Measurements from ENCODE around the gene RNU6-1.

RNU6-1 gene

DNA sequence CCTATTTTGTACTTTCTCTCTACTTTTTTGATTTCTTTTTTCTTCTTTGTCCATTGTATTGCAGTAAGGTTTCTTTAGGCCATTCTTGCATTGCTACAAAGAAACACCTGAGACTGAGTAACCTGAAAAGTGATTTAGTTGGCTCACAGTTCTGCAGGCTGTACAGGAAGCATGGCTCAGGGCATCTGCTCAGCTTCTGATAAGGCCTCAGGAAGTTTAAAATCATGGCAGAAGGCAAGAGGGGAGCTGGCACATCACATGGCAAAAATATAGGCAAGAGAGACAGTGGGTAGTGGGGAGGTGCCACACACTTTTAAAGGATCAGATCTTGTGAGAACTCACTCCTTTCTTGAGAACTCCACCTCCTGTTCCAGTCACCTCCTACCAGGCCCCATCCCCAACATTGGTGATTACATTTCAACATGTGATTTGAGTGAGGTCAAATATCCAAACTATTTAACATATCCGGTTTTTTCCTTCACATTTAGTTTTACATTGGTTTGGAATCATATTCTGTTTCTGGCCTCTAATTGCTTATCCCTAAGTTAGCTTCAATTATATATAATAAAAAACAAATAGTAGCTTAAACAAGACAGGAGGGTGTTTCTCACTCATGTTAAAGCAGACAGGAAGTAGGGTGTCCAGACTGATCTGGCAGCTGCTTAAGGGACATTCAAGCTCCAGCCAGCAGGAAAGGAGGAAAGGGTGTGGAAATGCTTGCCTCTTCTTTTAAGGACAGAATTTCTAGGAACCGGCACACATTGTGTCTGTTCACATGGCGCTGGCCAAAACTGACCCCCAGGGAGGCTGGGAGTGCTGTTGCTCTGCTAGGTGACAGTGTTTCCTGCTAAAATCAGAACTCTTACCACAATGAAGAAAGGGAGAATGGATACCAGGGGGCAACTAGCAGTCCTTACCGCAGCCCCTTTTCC, 43.4 kb downstream of the RNU6-1 start:
- DNase-seq = no peak

DNA sequence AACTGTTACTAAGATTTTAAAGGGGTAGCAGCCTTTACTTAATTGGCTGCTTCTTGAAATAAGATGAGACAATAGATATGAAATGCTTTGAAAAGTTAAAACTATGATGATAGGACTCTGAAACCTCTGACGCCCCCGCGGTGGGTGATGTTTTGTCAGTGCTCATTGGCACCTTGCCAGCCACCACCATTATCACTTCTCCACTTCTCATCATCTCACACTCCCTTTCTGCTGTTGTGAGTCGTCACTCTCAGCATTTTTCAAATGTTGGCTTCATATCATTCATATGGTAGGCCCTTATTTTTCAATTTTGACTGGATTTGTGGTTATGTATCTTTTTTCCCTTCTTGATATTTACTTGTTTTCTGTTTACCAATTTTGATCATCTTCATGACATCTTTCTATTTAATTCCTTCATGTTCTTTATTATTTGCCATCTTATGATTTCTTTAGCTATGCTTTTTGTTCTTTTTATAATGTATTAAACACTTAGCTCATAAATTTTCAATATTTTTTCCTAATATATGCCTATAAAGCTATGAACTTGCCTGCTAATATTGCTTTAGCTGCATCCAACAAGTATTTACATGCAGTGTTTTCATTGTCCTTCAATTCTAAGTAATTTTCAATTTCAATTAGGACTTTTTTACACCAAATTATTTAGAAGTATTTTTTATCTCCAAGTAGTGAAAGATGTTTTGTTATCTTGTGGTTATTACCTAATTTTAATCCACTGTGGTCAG, 44.8 kb downstream of the RNU6-1 start:
- no peak for DNase-seq

DNA sequence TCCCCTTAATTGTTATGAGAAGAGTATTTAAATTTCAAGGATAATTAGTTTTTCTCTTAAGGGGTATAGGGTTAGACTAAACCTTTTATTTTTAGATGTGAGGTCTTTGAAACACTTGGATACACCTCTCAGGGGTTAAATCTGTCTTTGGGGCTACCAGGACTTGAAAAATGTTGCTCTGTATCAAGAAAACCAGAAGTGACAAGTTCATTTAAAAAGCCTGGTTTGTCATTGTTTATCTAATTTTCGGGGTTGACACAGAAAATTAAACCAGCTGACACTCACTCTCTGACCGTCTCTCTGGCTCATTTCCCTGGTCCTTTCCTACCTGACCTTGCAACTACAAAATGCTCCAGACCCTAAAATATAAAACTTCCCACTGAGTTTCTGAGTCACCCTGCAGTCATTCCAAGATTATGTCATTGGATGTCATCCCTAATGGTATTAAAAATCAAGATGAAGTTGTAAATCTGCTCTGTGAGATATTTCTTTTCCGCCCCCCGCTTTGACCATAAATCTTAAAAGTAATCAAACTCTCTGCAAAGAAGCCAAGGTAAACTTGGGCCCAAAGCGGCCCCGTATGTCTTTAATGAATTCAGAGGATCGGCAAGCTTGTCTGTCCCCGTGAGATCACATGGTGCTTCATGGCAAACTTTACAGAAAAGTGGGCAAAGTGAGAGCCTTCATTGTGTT, 47.4 kb downstream of the RNU6-1 start:
- no peak for DNase-seq

DNA sequence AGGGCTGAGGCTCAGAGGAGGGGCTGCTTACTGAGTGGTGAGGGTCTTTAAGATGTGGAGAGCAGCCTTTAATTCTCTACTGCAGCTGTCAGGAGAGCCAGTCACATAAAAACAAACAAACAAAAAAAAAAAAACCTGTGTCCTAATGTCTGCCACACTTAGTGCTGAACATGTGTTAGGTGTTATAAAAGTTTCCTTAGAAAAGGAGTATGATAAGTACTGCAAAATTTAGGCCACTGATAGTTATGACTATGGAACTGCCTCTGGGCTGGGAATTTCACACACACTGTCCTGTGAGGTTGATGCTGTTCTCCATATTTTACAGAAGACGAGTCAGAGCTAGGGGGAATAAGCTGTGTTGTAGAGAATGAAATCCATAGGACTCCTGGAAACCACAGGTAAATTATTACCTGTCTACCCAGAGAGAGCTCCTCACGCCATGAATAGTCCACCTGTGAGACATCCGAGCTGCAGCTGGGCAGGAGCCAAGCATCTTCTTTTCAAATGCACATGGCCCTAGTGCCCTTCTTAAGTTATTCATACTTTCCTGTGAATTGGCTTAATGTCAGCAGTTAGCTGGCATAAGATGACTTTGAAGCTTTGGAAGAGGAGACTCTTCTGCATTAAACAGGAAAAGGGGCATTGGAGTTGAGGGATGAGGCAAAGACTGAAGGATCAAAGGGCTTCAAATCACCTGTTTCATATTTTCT, 49.1 kb downstream of the RNU6-1 start:
- no peak for DNase-seq
